Vagina (tissue), 2 donors: ENCODE measurements around the gene CD180.

Experiments used
- CTCF ChIP-seq, 3 experiments: fragments of 450-650 bp in 2 of 3; fragments of 200-600 bp in 1 of 3; sonication (generic) in 1 of 3; IDR thresholded peaks; one replicate each; pipeline ENCODE4 v1.5.1; 2017 to 2019; ENCODE audit warnings: antibody characterized with exemption in 3 of 3, mild to moderate bottlenecking in 2 of 3, moderate library complexity in 2 of 3
- POLR2A ChIP-seq, 2 donors: fragments of 450-650 bp; IDR thresholded peaks; one replicate each; pipeline ENCODE4 v1.6.1; 2017; ENCODE audit warnings: antibody characterized with exemption in 2 of 2, mild to moderate bottlenecking in 2 of 2, moderate library complexity in 2 of 2
- POLR2AphosphoS5 ChIP-seq, 2 donors: sonication (generic); formaldehyde crosslinking; IDR thresholded peaks; one replicate each; pipeline ENCODE4 v1.9.0; 2017; ENCODE audit warnings: antibody characterized with exemption in 2 of 2, mild to moderate bottlenecking in 2 of 2, low read depth in 1 of 2; ENCODE audit not compliant: insufficient read depth in 1 of 2

GRCh38 chr5:67200809-67201562 lies 4.4 kb upstream of the CD180 start:
- no peak for TF ChIP-seq CTCF (IDR thresholded peaks at IDR 0.05)
- no peak for TF ChIP-seq POLR2AphosphoS5 (IDR thresholded peaks at IDR 0.05; ENCODE audit: insufficient read depth in 1 of 2, low read depth in 1 of 2)
- no peak for TF ChIP-seq POLR2A (IDR thresholded peaks at IDR 0.05)
